ENCODE data around the gene EVPL.
"Not testable (repeated sequence)": the region's sequence is repeated elsewhere in the genome, so short reads cannot be mapped to it uniquely, and the experiment has no call there.

GRCh38 chr17:76044475-76045007, 17.4 kb upstream of the EVPL start:
- TF ChIP-seq CTCF (IDR thresholded peaks at IDR 0.05; ENCODE audit: extremely low read depth in 1 of 2, insufficient read depth in 1 of 2, low read depth in 1 of 2, low read length in 2 of 2); EZH2 (IDR thresholded peaks at IDR 0.05; ENCODE audit: borderline replicate concordance, low read depth, low read length, severe bottlenecking); POLR2A (IDR thresholded peaks at IDR 0.05; ENCODE audit: low read depth, low read length); POLR2AphosphoS5 (IDR thresholded peaks at IDR 0.05; ENCODE audit: insufficient read depth, low read depth, low read length); MYC (IDR thresholded peaks at IDR 0.05; ENCODE audit: low read depth, low read length); GATA2 (IDR thresholded peaks at IDR 0.05; ENCODE audit: insufficient read depth, insufficient read length, low read depth, low read length); JUN (IDR thresholded peaks at IDR 0.05; ENCODE audit: borderline replicate concordance, insufficient read depth, insufficient read length, low read depth); FOS (IDR thresholded peaks at IDR 0.05; ENCODE audit: borderline replicate concordance, insufficient read depth, low read length): not testable (repeated sequence)
